ENCODE results near the gene RBMX2. TPM values are rescaled to one million over a fixed set of nuclear protein-coding genes. Genes with fewer than 3 reads are reported as not detected.
A peak's percentile ranks its signal among the peaks of the same experiment; 100 is the strongest.
"Not testable (repeated sequence)": the region's sequence is repeated elsewhere in the genome, so short reads cannot be mapped to it uniquely, and the experiment has no call there.

The RBMX2 gene
- total RNA-seq = 18.9 and 27.7 TPM in 2 replicates

- no peaks in the 10 kb centered on the region for H3K27me3 ChIP-seq (ENCODE audit: control insufficient read depth, insufficient read depth, low read length)
- TF ChIP-seq CTCF (IDR thresholded peaks at IDR 0.05; ENCODE audit: insufficient read depth, low read length, poor library complexity, severe bottlenecking) = no peak
- H3K36me3 ChIP-seq (ENCODE audit: control insufficient read depth, insufficient read depth, low read length) = no peaks in the 10 kb centered on the region
- peak within 1 kb of the TSS; percentile 86 for H3K4me3 ChIP-seq (ENCODE audit: low read depth, low read length)
- peak; percentile 14 for DNase-seq (ENCODE audit: low read depth)
These were observed at the start of gene RBMX2 for GRCh38 chrX:130401415-130402207. RBMX2 (plus strand) TSS chrX:130401987; CDS start chrX:130402033, 46 bp downstream.

GRCh38 chrX:130352050-130352449 lies 49.7 kb upstream of the RBMX2 start:
- H3K4me3 ChIP-seq (ENCODE audit: low read depth, low read length); H3K27me3 ChIP-seq (ENCODE audit: control insufficient read depth, insufficient read depth, low read length); H3K36me3 ChIP-seq (ENCODE audit: control insufficient read depth, insufficient read depth, low read length); DNase-seq (ENCODE audit: low read depth): not testable (repeated sequence)

GRCh38 chrX:130376077-130376476 lies 25.7 kb upstream of the RBMX2 start:
- Histone ChIP-seq H3K4me3 (ENCODE audit: low read depth, low read length) (no peak overlapping the region), H3K36me3 (ENCODE audit: control insufficient read depth, insufficient read depth, low read length) (no peaks in the 10 kb centered on the region), H3K27me3 (ENCODE audit: control insufficient read depth, insufficient read depth, low read length) (no peaks in the 10 kb centered on the region)
- no peak for DNase-seq (ENCODE audit: low read depth)
- TF ChIP-seq CTCF (IDR thresholded peaks at IDR 0.05; ENCODE audit: insufficient read depth, low read length, poor library complexity, severe bottlenecking) = no peak

DNA sequence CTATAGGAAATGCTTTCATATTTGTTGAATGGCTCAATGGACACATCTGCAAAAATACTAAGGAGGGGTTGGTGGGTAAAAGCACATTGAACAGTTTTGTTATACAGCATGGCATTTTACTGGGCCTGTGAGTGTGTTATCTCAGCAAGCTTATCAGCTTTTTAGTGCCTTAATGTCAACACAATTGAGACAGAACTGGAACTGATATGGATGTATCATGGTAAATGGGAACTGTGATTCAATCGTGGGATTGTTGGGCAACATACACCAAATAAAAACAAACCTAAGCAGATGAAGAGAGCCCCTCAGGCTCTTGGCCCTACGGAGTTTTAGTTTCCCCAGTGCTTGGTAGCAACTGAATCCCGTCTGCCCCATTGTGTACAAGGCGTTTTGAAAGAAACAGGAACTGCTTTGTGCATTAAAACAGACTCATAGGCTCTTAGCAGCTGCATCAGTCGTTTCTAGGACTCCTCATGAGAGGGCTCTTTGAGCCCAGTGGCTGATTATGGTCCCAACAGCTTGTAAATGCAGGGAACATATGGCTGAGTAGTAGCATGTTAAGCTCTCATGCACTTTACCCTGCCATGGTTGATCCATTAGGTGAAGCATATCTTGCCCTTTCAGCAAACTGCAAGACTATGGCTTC lies 23.6 kb upstream of the RBMX2 start:
- no peaks in the 10 kb centered on the region for H3K36me3 ChIP-seq (ENCODE audit: control insufficient read depth, insufficient read depth, low read length)
- DNase-seq (ENCODE audit: low read depth) = no peak
- TF ChIP-seq CTCF (IDR thresholded peaks at IDR 0.05; ENCODE audit: insufficient read depth, low read length, poor library complexity, severe bottlenecking) = no peak
- no peak overlapping the region for H3K4me3 ChIP-seq (ENCODE audit: low read depth, low read length)
- no peaks in the 10 kb centered on the region for H3K27me3 ChIP-seq (ENCODE audit: control insufficient read depth, insufficient read depth, low read length)

DNA sequence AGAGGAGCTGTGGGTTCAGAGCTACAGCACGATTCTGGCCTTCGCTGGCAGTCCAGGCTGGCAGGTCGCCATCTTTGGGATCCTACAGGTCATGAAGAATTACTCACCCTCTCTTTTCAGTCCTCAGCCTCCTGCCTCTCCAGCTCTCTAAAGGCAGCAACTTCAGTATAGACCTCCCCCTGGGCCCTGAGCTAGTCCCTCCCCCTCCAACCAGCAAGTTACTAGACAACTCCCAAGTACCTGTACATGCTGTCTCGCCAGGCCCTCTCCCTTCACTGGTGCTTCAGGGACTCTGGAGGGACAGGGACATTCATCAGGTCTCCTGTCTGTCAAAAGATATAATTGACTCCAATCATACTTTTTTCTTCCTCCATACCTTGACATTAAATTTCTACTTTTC lies 16.3 kb upstream of the RBMX2 start, which contains the start of gene GPR119:
Gene GPR119 (minus strand): TSS at position 155 of the 400 bp plus-strand sequence. CDS start 227 bp downstream, outside the sequence.
- DNase-seq (ENCODE audit: low read depth) = no peak
- Histone ChIP-seq H3K4me3 (ENCODE audit: low read depth, low read length) (no peak within 1 kb of the TSS), H3K27me3 (ENCODE audit: control insufficient read depth, insufficient read depth, low read length) (no peaks in the 10 kb centered on the region), H3K36me3 (ENCODE audit: control insufficient read depth, insufficient read depth, low read length) (no peaks in the 10 kb centered on the region)
- no peak for TF ChIP-seq CTCF (IDR thresholded peaks at IDR 0.05; ENCODE audit: insufficient read depth, low read length, poor library complexity, severe bottlenecking)

- no peaks in the 10 kb centered on the region for H3K36me3 ChIP-seq (ENCODE audit: control insufficient read depth, insufficient read depth, low read length)
- H3K27me3 ChIP-seq (ENCODE audit: control insufficient read depth, insufficient read depth, low read length) = no peaks in the 10 kb centered on the region
- no peak for DNase-seq (ENCODE audit: low read depth)
- no peak overlapping the region for H3K4me3 ChIP-seq (ENCODE audit: low read depth, low read length)
- no peak for TF ChIP-seq CTCF (IDR thresholded peaks at IDR 0.05; ENCODE audit: insufficient read depth, low read length, poor library complexity, severe bottlenecking)
These were observed 15.4 kb upstream of the RBMX2 start for GRCh38 chrX:130386408-130386808.

Measured in kidney epithelial cell (primary cell).